HG02763 (cell line): Measurements from ENCODE around the gene MROH7.
"Not testable (repeated sequence)": the region's sequence is repeated elsewhere in the genome, so short reads cannot be mapped to it uniquely, and the experiment has no call there.

Source experiments
- ATAC-seq: cut with Tn5 transposase; IDR thresholded peaks from one replicate; pipeline ENCODE4 v1.9.1; 2021; ENCODE audit warnings: mild to moderate bottlenecking, moderate library complexity; ENCODE audit not compliant: unreplicated experiment

The MROH7 gene

DNA sequence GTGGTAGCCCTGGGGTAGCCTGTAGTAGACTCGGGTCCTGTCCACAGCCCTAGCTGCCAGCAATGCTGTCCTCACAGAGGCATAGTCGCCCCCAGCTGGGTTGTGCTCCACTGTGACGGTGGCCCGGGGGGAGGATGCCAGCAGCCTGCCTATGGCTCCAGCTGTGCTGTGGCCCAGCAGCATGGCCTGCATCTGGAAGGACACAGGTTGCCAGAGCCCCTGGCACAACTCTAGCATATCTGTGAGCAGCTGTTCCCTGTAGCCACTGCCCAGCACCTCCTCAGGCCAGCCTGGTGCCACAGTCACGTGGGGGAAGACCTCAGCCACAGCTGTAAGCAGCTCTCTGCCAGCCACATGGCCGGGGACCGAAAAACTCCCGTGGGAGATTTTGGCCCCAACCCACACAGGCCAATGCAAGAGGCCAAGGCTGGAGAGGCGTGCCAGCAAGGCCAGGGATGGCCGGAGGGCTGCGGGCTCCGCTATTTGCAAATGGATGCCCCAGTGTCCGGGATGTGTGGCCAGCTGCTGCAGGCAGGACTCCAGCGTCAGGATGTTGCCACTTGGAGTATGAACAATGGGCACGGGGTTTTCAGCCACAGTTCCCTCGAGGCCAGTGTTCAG lies 32.2 kb upstream of the MROH7 start:
- ATAC-seq, result no peak

- ATAC-seq, result no peak
These were observed 31.5 kb upstream of the MROH7 start for GRCh38 chr1:54610048-54610447.

- no peak for ATAC-seq
These were observed 30.7 kb upstream of the MROH7 start for GRCh38 chr1:54610601-54611580.

DNA sequence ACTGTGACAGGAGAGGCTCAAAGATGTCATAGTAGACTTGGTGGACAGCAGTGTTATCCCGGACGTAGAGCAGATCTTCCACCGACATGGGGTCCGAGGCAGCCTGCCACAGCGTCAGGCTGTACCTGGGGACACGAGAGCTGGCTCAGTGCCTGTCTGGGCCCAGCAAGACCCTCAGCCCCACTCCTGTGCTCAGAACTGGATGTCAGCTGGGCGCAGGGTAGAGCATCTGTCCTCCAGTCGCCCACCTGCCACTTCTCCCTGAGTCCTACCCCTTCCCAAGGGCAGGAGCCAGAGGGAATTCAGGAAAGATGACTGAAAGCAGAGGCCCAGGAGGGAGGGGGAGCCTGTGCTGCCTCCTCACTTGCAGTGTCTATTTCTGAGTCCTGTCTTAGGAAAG lies 30.0 kb upstream of the MROH7 start:
- no peak for ATAC-seq

DNA sequence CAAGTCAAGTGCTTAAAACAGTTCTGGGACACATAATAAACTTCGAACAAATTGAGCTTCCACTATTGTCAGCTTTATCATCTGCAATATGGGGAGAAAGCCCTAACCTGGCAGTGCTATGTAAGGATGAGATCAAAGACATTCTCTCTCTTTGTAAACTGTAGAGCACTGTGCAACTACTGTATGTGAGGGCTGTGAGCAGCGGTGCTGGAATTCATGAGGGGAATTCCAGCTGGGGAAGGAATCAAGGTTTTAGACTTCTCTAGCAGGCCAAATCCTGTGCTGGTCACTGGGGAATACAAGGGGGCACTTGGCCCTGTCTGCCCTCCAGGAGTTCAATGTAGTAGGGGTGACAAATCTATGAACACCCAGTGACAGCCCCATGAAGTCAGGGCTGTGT lies 27.6 kb upstream of the MROH7 start:
- no peak for ATAC-seq

- ATAC-seq, result no peak
These were observed 27.0 kb upstream of the MROH7 start for GRCh38 chr1:54614563-54614962.

GRCh38 chr1:54615531-54616279 lies 25.9 kb upstream of the MROH7 start:
- no peak for ATAC-seq

DNA sequence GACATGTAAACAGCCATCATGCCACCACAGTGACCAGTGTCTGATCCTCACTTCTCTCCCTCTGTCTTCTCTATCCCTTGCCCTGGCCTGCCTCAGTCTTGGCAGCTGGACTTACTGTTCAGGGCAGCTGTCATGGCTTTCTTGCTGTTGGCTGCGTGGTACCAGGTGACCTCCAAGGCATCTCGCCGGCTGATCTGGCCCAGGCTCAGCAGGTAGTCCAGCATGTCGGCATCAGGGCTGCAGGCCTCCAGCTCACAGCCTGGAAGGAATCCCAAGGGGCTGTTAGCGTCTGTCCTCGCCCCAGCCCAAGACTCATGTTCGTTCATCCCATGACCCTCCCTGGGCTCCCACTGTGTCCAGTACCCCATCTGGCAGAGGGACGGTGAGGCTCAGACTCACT lies 21.8 kb upstream of the MROH7 start:
- ATAC-seq, result no peak

DNA sequence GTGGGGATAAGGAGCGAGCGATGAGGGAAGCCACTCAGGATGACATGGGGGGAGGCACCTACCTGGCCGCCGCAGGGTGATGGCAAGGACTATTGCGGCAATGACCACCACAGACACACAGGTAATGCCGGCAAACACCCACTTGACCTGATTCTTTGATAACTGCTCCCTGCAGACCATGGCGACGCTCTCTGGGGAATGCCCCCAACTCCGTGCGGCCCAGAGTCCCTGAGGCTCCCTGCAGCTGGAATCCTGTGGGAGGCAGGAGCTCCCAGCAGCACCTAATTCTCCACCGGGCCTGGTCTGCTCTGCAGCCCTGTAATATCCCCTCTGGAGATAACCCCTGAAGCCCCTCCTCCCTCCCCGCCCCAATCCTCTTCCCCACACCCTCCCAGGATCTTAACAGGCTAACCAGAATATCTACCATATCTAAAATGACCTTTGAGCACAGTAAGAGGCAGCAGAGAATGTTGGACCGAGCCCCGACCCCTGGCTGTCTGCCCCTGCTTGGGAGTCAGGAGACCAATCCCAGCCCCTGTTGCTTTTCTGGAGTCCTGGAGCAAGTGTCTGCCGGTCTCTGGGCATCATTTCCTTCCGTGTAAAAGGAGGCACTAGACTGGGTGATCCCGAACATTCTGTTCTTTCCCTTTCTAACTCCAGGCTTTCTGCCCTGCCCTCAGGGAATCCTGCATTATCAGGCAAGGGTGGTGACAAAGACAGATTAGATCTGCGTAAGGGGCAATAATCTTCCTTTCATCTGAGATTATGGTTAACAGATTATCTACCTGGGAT lies 18.2 kb upstream of the MROH7 start, which contains the start of gene FAM151A:
Gene FAM151A, minus strand, starts transcription at position 310 of the 792 bp plus-strand sequence. Its CDS starts 130 bp downstream, at position 180.
- ATAC-seq, result no peak

- no peak for ATAC-seq
These were observed 16.8 kb upstream of the MROH7 start for GRCh38 chr1:54624466-54625464.

GRCh38 chr1:54627196-54627595 lies 14.4 kb upstream of the MROH7 start:
- ATAC-seq, result no peak

DNA sequence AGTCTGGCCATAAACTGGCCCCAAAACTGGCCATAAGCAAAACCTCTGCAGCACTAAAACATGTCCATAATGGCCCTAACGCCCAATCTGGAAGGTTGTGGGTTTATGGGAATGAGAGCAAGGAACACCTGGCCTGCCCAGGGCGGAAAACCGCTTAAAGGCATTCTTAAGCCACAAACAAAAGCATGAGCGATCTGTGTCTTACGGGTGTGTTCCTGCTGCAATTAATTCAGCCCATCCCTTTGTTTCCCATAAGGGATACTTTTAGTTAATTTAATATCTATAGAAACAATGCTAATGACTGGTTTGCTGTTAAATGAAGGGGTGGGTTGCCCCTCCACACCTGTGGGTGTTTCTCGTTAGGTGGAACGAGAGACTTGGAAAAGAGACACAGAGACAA lies 5.8 kb upstream of the MROH7 start:
- ATAC-seq, result not testable (repeated sequence)

DNA sequence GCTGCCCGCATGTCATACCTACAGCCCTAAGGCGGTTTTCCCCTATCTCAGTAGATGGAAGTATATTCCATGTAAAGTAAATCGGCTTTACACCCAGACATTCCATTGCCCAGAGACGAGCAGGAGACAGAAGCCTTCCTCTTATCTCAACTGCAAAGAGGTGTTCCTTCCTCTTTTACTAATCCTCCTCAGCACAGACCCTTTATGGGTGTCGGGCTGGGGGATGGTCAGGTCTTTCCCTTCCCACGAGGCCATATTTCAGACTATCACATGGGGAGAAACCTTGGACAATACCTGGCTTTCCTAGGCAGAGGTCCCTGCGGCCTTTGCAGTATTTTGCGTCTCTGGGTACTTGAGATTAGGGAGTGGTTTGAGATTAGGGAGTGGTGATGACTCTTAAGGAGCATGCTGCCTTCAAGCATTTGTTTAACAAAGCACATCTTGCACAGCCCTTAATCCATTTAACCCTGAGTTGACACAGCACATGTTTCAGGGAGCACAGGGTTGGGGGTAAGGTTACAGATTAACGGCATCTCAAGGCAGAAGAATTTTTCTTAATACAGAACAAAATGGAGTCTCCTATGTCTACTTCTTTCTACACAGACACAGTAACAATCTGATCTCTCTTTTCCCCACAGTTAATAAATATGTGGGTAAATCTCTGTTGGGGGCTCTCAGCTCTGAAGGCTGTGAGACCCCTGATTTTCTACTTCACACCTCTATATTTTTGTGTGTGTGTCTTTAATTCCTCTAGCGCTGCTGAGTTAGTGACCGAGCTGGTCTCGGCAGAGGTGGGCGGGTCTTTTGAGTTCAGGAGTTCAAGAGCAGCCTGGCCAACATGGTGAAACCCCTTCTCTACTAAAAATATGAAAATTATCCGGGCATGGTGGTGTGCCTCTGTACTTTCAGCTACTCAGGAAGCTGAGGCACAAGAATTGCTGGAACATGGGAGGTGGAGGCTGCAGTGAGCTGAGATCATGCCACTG lies 4.8 kb upstream of the MROH7 start:
- not testable (repeated sequence) for ATAC-seq

GRCh38 chr1:54640361-54640760 lies 1.2 kb upstream of the MROH7 start:
- no peak for ATAC-seq

DNA sequence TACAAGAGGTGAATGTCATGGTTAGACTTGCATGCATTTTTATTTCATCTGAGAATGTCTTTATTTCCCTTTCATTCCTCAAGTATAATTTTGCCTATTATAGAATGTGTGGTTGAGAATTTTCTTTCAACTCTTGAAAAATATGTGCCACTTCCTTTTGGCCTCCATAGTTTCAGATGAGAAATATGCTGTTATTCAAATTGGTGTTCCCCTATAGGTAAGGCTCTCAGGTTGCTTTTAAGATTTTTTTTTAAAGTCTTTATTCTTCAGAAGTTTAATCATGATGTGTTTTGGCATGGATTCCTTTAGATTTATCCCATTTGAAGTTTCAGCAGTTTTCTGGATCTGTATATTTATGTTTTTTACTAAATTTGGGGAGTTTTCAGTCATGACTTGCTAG lies 2.1 kb downstream of the MROH7 start:
- no peak for ATAC-seq

GRCh38 chr1:54645806-54646676 lies 4.5 kb downstream of the MROH7 start:
- ATAC-seq, result no peak
